Inferior parietal cortex (tissue), 1 donor: Measurements from ENCODE around the gene KAT2B.
"Not testable (repeated sequence)": the region's sequence is repeated elsewhere in the genome, so short reads cannot be mapped to it uniquely, and the experiment has no call there.

Source experiments
- DNase-seq: peaks from one replicate; pipeline ENCODE4 v3.0.0-alpha.2; 2016; ENCODE audit errors: extremely low spot score

The KAT2B gene

DNA sequence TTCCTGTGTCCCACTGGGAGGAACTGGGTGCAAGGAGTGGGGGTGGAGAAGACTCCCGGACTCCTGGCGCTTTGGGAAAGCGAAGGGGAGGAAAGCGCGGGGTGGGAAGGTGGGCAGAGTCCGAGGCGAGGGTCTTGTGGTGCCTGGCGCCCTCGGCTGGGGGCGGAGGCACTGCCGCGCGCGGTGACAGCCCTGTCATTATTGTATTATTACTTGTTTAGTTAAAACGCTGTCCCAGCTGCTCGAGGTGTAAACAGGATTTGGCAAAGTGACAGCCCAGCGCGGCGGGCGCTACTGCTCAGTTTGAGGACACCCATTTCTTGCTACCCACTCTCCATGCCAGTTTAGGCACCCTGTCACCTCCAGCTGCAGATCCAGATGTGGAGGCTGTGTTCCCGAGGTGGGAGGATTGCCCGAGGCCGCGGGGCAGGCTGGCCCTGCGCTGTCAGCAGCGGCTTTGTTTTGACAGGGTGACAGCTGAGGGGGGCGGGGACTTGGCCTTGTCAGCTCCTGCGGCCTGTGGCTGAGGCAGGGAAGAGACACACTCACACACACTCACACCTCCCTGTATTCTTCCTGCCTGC lies 1.0 kb downstream of the KAT2B start:
- peak; percentile 83 for DNase-seq

DNA sequence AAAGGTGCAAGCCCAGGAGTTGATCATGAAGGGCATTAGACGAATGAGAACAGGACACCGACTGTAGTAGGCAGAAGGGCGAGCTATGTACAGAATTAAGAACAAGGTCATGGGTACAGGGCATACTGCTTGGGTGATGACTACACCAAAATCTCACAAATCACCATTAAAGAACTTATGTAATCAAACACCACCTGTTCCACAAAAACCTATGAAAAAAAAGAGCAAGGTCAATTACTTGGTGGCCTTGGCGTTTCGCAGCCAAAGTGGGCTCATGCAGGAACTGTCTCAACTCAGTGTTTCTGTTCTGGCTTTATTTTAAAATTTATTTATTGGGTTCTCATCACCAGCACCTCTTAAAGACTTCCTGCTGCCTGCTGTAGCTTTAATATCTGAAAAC lies 2.1 kb downstream of the KAT2B start:
- peak; percentile 10 for DNase-seq

DNA sequence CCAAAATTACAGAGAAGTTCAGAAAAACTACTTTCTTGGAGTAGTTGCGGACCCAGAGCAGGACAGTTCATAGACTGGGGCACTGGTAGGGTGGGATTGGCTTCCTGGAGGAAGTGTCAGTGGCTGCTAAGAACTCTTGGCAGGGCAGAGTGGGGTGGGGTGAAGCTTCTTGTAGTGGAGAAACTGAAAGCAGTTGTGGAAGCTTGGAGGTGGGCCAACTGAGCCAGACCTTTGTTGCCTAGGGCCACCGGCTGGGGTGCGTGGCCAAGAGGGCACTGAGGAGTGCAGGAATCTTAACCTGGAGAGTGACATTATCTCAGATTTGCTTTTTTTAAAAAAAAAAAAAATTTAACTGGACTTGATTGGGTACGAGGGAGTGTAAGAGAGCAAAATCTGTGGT lies 3.1 kb downstream of the KAT2B start:
- peak; percentile 30 for DNase-seq

DNA sequence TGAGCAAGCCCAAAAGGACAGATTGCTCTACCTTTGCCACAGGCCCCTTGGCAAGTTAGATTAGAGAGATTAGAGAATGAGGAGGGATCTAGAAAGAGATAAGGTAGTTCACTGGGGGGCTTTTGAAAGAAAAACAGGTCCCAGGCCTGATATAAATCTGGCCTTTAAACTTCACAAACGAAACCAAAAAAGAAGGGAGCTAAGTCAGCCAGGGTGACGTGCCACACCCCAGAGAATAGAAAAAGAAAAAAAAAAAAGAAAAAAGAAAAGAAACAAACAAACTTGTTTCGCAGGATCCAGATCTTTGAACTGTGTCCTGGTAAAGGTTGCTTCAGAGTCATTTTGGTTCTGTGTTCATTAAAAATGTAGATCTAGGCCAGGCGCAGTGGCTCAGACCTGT lies 3.6 kb downstream of the KAT2B start:
- no peak for DNase-seq

DNA sequence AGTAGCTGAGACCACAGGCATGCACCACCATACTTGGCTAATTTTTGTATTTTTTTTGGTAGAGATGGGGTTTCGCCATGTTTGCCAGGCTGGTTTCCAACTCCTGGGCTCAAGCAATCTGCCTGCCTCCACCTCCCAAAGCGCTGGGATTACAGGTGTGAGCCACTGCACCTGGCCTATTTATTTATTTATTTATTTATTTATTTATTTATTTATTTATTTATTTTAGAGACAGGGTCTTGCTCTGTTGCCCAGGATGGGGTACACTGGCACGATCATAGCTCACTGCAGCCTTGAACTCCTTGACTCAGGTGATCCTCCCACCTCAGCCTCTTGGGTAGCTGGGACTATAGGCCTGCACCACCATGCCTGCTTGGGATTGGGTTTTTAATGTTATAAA lies 4.9 kb downstream of the KAT2B start:
- not testable (repeated sequence) for DNase-seq

DNA sequence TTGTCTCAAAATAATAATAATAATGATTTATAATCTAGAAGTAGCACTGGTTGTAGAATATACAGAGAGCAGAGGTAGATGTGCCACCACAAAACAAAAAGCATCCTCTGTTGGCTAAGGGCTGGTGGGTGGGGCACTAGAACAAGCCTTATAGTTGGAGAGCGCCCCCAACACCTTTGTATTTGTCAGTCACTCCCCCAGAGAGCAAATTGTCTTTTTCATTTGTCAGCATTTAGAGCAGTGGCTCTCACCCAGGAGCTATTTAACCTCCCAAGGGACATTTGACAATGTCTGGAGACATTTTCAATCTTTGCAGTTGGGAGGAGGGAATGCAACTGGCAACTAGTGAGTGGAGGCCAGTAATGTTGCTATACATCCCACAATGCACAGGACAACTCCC lies 6.3 kb downstream of the KAT2B start:
- DNase-seq = no peak

DNA sequence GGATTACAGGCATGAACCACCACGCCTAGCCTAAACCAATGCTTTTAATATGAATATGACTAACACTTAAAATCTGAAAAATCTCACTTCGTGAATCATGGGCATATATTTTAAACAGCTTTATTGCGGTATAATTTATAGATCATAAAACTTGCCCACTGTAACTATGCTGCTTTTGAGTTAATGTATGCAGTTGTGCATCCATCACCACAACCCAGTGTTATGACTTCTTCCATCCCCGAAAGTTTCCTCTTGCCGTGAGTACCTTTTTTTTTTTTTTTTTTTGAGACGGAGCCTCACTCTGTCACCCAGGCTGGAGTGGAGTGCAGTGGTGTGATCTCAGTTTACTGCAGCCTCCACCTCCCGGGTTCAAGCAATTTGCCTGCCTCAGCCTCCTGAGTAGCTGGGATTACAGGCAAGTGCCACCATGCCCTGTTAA lies 7.1 kb downstream of the KAT2B start:
- DNase-seq = no peak

DNA sequence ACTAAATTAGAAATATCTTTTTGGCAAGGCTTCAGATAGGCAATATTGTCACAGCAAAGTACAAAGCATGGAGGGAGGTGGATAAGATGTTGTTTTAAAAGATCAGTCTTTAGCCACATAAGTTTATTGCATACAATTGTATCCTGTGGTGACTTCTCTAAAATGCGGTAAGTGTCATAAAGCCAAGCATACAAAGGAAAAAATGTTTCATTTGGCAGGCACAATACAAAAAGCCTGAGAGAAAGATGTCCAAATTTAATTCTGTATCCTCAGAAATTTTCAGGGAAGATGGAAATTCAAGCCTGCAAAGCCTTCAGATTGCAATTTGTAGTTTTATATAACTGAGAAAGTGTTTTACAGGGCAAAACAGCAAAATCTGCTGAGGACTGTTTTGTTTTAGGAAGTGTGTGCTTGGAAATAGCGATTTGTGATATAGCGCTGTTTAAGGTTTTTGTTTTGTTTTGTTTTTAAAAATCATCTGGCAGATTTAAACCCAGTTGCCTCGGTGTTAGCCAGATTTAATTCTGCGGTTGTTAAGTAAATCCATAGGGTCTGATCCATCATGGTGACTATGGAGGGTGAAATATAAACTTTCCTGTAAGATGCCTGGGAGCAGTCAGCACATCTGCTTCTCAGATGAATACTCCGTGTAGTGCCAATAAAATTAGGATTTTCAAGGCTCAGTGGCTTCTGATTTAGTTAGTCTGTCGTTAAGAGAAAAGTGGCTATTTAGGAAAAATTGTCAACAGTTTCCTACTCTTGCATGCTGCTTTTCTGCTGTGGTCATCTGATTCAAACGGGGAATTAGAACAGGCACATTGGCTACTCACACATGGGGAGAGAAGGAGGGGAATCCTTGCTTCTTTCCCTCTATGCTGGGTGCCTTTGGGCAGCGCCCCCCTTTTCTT lies 8.0 kb downstream of the KAT2B start:
- peak; percentile 53 for DNase-seq

DNA sequence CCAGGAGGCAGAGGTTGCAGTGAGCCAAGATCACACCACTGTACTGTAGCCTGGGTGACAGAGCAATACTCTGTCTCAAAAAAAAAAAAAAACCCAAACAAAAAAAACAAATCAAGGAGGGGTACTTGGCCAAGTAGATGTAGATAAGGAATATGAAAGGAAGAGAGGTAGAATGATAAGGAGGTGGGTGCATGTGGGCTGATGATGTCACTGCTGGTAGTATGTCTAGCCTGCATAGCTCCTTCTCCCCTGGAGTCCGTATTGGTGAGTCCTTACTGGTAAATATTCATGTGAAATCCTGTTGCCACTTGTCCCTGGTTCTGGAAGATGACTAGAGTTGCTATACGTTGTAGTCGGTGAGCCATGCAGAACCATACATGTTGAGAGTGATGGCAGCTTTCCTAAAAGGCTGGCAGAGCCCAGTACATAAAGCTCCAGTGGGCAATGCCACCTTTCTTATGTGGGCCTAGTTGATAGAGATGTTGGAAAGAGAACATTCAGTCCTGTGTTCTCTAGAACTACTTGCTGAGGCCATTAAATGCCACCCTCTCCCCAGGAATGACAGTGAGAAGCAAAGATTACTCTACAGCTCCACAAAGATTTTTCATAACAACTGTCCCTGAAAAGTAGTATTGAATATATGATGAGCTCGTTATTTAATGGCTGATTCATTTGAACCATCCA lies 11.0 kb downstream of the KAT2B start:
- peak; percentile 16 for DNase-seq

DNA sequence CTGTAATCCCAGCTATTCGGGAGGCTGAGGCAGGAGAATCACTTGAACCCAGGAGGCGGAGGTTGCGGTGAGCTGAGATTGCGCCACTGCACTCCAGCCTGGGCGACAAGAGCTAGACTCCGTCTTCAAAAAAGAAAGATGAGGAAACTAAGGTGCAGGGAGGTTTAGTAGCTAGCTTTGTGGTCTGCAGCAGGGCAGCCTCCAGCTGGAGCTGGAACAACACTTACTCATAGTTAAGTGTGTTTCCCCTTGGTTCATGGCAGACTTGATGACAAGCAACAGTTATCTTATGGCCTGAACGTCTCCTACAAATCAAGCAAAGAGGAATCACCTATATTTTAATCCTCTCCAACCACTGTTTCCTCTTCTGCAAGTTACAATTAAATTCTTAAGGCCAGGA lies 12.6 kb downstream of the KAT2B start:
- no peak for DNase-seq

DNA sequence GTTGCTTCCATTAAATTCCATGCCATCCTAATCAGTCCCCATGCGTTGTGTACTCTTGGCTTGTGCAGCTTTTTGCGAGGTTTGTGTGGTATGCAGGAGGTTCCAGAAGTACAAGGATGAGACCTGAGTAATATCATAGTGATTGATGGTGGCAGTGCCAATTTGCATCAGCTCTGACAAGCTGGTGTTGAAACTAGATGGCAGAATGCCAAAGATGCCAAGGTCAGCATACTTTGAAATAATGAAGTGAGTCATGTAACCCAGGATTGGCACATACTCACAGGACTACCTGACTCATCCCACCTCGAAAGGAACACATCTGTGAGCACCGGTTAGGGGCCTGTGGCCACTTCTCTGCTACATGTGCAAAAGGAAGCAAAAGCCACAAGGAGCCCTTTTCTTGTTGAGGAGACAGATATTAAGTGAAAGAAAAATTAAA lies 14.3 kb downstream of the KAT2B start:
- DNase-seq = peak; percentile 33

DNA sequence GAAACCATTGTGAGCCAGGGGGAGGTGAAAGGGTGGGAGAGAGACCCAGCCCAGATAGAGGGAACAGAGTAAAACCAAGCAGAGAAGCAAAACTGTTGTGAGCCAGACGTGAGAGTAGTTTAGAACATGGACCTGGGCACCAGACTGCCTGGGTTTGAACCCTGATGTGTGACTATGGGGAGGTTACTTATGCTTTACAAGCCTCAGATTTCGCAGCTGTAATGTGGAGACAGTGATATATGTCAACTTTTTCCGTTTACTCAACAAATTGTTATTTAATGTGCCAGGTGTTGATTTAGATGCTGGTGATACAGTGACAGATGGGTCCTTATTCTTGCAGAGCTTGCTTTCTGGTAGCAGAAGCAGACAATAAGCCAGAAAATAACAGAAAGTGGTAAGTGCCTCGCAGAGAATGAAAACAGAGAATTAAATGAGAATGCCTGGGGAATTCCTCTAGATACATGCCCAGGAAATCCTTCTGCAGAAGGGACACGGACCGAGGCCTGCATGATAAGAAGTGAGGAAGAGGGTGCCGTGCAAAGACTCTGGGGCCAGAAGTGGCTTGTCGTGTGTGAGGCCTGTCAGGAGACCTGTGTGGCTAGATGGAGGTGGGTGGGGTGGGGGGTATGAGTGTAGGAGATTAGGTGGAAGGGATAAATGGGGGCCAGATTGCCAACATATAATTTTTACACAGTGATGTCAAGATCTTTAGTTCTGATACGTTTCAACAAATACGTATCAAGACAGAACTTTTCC lies 15.0 kb downstream of the KAT2B start:
- peak; percentile 22 for DNase-seq

DNA sequence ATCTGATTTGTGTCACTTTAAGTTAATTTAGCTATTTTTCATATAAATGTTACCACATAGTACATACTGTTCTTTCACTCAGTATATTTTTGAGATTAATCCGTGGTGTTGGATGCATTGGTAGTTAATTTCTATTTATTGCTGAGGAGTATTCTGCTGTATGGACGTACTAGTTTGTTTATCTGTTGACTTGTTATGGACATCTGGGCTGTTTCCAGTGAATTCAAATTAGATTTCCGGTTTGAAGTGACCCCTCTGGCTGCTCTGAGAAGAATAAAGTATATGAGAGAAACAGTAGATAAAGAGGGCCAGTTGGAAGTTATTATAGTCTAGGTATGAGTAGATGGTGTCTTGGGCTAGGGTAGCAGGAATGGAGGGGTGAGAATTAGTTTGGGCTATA lies 15.6 kb downstream of the KAT2B start:
- DNase-seq = peak; percentile 9

DNA sequence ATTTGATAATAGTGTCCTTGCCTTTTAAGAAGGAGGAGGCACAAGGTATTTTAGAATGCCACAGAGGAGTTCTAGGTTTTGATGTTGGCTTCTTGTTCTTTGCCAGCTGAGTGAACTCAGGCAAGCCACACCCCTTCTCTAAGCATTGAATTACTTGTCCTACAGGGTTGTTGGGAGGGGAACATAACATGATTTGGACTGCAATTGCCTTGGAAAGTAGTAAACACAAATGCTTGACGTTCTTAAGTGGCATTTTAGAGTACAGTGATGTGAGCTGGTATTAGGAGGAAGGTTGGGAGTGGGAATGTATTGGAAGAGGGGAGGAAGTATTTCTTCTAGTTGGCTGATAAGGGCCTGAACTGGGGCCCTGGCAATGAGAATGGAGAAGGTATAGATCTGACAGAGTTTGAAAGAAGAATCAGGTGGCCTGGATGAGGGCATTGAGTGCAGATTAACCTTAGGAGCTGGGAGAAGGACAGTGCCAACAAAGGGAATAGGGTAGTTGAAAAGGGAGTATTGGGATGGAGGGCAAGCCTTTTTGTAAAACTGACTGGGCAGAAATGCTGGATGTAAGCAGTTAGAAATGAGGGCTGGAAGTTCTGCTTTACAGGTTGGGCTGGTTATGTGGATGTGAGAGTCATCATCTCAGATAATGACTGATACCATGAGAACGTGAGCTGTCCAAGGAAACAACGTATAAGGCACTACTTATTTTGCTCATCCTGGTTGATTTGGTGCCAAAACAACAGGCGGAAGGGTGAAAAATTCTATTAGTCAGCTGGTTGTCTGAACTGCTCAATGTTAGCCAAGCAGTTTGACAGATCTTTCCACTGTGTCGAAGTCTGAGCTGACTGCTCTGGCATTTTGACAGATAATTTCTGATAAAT lies 16.7 kb downstream of the KAT2B start:
- peak; percentile 5 for DNase-seq

DNA sequence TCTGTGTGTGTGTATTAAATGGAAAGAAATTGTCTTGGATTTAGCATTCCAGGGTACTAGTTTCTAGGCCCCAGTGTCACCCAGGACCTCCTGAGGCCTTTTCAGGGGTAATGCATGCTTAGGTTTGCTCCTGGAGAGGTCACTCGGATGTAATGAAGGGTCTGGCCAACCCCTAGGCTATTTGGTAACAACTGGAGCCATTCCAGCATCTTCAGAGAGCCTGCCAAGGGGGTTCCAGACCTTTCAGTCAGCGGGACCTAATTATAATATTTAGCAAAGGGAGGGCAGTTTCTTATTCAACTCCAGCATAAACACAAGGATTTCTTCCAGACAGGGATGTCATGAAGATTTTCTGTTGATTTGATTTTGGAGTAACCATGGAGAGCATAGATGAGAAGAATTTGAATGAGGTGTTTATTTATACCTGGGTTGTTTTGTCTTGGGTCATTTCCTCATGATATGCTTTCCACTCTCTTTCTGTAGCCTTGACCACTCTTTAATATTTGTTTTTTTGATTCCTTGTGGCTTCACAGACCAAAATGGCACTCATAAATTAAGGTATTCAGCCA lies 17.4 kb downstream of the KAT2B start:
- DNase-seq = peak; percentile 3

DNA sequence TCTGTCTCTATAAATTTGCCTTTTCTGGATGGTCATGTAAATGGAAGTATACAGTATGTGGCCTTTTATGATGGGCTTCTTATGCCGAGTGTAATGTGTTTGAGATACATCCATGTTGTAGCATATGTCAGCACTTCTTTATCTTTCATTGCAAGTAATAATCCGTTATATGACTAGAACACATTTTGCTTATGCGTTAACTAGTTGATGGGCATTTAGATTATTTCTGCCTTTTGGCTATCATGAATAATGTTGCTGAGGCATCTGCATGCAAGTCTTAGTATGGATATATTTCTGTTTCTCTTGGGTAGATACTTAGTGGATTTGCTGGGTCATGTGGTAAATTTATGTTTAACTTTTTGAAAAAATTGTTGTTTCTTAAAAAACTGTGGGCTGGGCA lies 19.7 kb downstream of the KAT2B start:
- DNase-seq = no peak

DNA sequence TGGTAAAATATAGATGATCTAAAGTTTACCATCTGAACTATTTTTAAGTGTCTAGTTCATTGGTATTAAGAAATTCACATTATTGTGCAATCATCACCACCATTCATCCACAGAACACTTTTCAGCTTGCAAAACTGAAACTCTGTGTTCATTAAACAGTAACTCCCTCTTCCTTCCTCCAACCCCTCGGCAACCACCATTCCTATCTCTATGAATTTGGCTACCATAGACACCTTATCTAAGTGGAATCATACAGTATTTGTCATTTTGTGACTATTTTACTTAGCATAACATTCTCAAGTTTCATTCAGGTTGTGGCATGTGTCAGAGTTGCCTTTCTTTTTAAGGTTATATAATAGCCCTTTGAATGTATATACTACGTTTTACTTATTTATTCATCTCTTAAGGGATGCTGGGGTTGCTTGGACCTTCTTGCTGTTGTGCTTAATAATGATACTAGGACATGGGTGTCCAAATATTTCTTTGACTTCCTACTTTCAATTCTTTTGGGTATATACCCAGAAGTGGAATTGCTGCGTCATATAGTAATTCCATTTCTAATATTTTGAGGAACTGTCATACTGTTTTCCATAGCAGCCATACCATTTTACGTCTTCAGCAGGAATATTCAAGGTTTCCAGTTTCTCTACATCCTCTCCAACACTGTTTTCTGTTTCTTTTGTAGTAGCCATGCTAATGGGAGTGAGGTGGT lies 20.9 kb downstream of the KAT2B start:
- no peak for DNase-seq

DNA sequence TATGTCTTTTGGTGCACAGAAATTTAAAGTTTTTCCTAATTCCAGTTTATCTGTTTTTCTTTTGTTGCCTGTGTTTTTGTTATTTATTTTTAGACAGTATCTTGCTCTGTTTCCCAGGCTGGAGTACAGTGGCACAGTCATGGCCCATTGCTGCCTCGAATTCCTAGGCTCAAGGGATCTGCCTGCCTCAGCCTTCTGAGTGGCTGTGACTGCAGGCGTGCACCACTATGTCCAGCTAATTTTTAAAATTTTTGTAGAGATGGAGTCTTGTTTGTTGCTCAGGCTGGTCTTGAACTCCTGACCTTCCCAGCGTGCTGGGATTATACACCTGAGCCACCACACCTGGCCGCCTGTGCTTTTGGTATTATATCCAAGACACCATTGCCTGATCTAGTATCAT lies 22.8 kb downstream of the KAT2B start:
- no peak for DNase-seq

DNA sequence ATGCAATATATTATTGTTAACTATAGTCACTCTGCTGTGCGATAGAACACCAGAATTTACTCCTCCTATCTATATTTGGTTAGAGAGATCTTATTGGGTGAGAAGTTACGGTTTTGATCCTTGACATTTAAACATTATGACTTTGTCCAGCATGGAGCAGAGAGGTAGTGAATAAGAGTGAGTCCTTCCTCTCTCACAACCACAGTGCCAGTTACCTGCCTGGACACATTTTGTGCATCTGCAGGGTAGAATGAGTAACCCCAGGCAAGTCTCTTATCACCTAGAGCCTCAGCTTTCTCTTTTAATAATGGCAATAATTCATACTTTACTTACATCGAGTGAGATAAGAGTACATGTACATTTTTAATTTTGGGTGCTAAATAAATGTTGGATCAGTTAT lies 24.1 kb downstream of the KAT2B start:
- DNase-seq = no peak
